Upper lobe of left lung (tissue), 6 donors: ENCODE data around the gene AKAP6. TPM values are rescaled to one million over a fixed set of nuclear protein-coding genes. Genes with fewer than 3 reads are reported as not detected.

Experiments used
- ATAC-seq, 2 donors: fragments of 200-7000 bp; cut with Tn5 transposase; one replicate each; pipeline ENCODE4 v1.9.1; 2022; ENCODE audit warnings: mild to moderate bottlenecking in 2 of 2, moderate library complexity in 2 of 2; ENCODE audit not compliant: low FRiP score in 2 of 2
- DNase-seq, 2 donors: peaks; one replicate each; pipeline ENCODE4 v3.0.0-alpha.2; 2019 to 2020
- H3K27ac ChIP-seq, 4 donors: fragments of 200-600 bp; sonication (generic); one replicate each; pipeline ENCODE4 v1.5.1; 2016 to 2019
- H3K27me3 ChIP-seq, 4 donors: fragments of 200-600 bp; sonication (generic); one replicate each; pipeline ENCODE4 v1.5.1; 2017 to 2019
- H3K36me3 ChIP-seq, 4 donors: fragments of 200-600 bp; sonication (generic); one replicate each; pipeline ENCODE4 v1.5.1; 2016 to 2019
- H3K4me1 ChIP-seq, 4 donors: fragments of 200-600 bp; sonication (generic); one replicate each; pipeline ENCODE4 v1.5.1; 2018 to 2019
- H3K4me3 ChIP-seq, 4 donors: fragments of 200-600 bp; sonication (generic); one replicate each; pipeline ENCODE4 v1.5.1; 2017 to 2019; ENCODE audit warnings: mild to moderate bottlenecking in 2 of 4, moderate library complexity in 1 of 4
- H3K9me3 ChIP-seq, 4 donors: fragments of 200-600 bp; sonication (generic); one replicate each; pipeline ENCODE4 v1.5.1; 2018 to 2019
- CTCF ChIP-seq, 6 experiments: fragments of 450-650 bp in 4 of 6; fragments of 200-600 bp in 2 of 6; sonication (generic) in 2 of 6; IDR thresholded peaks; one replicate each; pipeline ENCODE4 v1.5.1; 2016 to 2019; ENCODE audit warnings: antibody characterized with exemption in 6 of 6
- EP300 ChIP-seq, 4 donors: sonication (generic); formaldehyde crosslinking; IDR thresholded peaks; one replicate each; pipeline ENCODE4 v1.5.1; 2017; ENCODE audit warnings: antibody characterized with exemption in 4 of 4, control low read depth in 2 of 4
- POLR2A ChIP-seq, 4 donors: fragments of 450-650 bp; IDR thresholded peaks; one replicate each; pipeline ENCODE4 v1.5.1; 2016 to 2017; ENCODE audit warnings: antibody characterized with exemption in 4 of 4, mild to moderate bottlenecking in 2 of 4
- POLR2AphosphoS5 ChIP-seq, 2 donors: sonication (generic); formaldehyde crosslinking; IDR thresholded peaks; one replicate each; pipeline ENCODE4 v1.5.1; 2017; ENCODE audit warnings: antibody characterized with exemption in 2 of 2
- WGBS, 2 donors: methylation state at CpG; one replicate each; pipeline ENCODE4 v1.1.5; 2017 to 2018; 5-methylcytosine and 5-hydroxymethylcytosine counted together
- total RNA-seq, 6 donors: library from RNA; depleted of rRNA in 4 of 6; stranded (reverse); fragments of >200 nt in 4 of 6; gene quantifications; one replicate each; pipeline versions ENCODE4 v1.1.0 to v1.2.1, GENCODE V29; 2016 to 2021
- donor health status: DM: no; HTN: no; CAD: no; lungs with moderate emphysema.
- donor health status: DM: no; HTN: yes; CAD: no; lungs with severe emphysema.

The AKAP6 gene
- total RNA-seq, 6 donors from 2014 or later: 6.2 to 27.7 (median 10.7) TPM

GRCh38 chr14:32477396-32477795 lies 148.3 kb downstream of the AKAP6 start:
- Histone ChIP-seq H3K4me1 (peaks cover 0 to 7% (median 0%) of the 10 kb centered on the region in 4 donors), H3K27me3 (no peaks in the 10 kb centered on the region), H3K4me3 (no peak overlapping the region), H3K9me3 (no peaks in the 10 kb centered on the region), H3K36me3 (no peaks in the 10 kb centered on the region), H3K27ac (no peak overlapping the region)
- ATAC-seq (no peak), DNase-seq (no peak)
- no peak for TF ChIP-seq POLR2A (IDR thresholded peaks at IDR 0.05)
- 85 to 91% methylated on average over 3 of the region's 3 CpGs for WGBS, 2 donors

DNA sequence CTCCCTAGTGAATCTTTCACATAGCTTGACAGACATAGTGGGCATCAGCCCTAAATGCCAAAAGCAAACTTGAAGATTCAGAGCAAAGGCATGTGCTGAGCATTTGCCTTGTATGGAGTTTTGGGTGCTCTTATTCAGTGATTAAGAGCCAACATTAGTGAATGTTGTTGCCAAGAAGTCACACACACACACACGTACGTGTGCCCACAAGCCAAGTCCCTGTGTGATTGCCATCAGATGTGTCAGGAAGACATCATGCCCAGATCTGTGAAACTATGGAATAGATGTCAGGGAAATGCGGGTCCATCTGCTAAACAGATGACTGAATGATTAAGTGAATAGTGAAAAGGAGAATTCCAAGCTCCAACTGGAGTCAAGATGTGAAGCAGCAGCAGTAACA lies 149.0 kb downstream of the AKAP6 start:
- H3K27me3 ChIP-seq: no peaks in the 10 kb centered on the region
- H3K4me3 ChIP-seq: no peak overlapping the region
- ATAC-seq (no peak), DNase-seq (no peak)
- no peaks in the 10 kb centered on the region for H3K9me3 ChIP-seq
- H3K27ac ChIP-seq: no peak overlapping the region
- TF ChIP-seq POLR2A (IDR thresholded peaks at IDR 0.05) (no peak), POLR2AphosphoS5 (IDR thresholded peaks at IDR 0.05) (no peak), EP300 (IDR thresholded peaks at IDR 0.05) (no peak), CTCF (IDR thresholded peaks at IDR 0.05) (no peak)
- 87 to 91% methylated on average over 3 of the region's 3 CpGs for WGBS, 2 donors
- peaks cover 0 to 5% (median 0%) of the 10 kb centered on the region in 4 donors for H3K4me1 ChIP-seq
- no peaks in the 10 kb centered on the region for H3K36me3 ChIP-seq

DNA sequence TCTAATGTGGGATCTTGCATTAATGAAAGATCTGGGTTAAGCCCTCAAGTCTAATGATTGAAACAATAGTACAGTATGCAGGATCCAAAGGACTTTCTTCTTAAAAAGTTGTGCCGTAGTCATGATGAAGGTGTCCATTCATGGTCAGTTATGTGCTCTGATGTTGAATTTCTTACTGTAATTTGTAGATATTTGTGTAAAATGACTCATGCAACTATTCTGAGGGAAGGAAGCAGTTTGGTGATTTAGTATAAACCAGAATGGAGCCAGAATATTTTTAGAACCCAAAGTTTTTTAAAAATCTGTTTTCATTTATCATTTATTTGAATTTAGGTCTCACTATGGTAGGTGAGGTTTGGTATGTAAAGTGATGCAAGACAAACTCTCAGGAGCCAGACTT lies 151.2 kb downstream of the AKAP6 start:
- TF ChIP-seq POLR2A (IDR thresholded peaks at IDR 0.05) (no peak), EP300 (IDR thresholded peaks at IDR 0.05) (no peak), POLR2AphosphoS5 (IDR thresholded peaks at IDR 0.05) (no peak), CTCF (IDR thresholded peaks at IDR 0.05) (no peak)
- Histone ChIP-seq H3K27me3 (no peaks in the 10 kb centered on the region), H3K4me3 (no peak overlapping the region), H3K27ac (no peak overlapping the region), H3K9me3 (no peaks in the 10 kb centered on the region), H3K36me3 (no peaks in the 10 kb centered on the region), H3K4me1 (no peaks in the 10 kb centered on the region)
- 86 to 93% methylated on average over 1 of the region's 1 CpG for WGBS, 2 donors
- DNase-seq (no peak), ATAC-seq (no peak)

GRCh38 chr14:32481707-32482106 lies 152.6 kb downstream of the AKAP6 start:
- no peaks in the 10 kb centered on the region for H3K9me3 ChIP-seq
- no peaks in the 10 kb centered on the region for H3K36me3 ChIP-seq
- H3K4me1 ChIP-seq: no peaks in the 10 kb centered on the region
- no peak for ATAC-seq
- no peak overlapping the region for H3K4me3 ChIP-seq
- 0 to 28% methylated on average over 1 of the region's 1 CpG for WGBS, 2 donors
- H3K27me3 ChIP-seq: no peaks in the 10 kb centered on the region
- no peak for DNase-seq
- TF ChIP-seq EP300 (IDR thresholded peaks at IDR 0.05): no peak
- TF ChIP-seq POLR2AphosphoS5 (IDR thresholded peaks at IDR 0.05): no peak
- no peak for TF ChIP-seq POLR2A (IDR thresholded peaks at IDR 0.05)
- no peak for TF ChIP-seq CTCF (IDR thresholded peaks at IDR 0.05)
- H3K27ac ChIP-seq: no peak overlapping the region

GRCh38 chr14:32491416-32492016 lies 162.4 kb downstream of the AKAP6 start:
- H3K27me3 ChIP-seq: no peaks in the 10 kb centered on the region
- ATAC-seq: no peak
- 86 to 88% methylated on average over 3 of the region's 3 CpGs for WGBS, 2 donors
- H3K27ac ChIP-seq: no peak overlapping the region
- no peaks in the 10 kb centered on the region for H3K9me3 ChIP-seq
- no peak overlapping the region for H3K4me3 ChIP-seq
- no peak for DNase-seq
- H3K4me1 ChIP-seq: no peaks in the 10 kb centered on the region
- no peak for TF ChIP-seq POLR2A (IDR thresholded peaks at IDR 0.05)
- no peaks in the 10 kb centered on the region for H3K36me3 ChIP-seq

DNA sequence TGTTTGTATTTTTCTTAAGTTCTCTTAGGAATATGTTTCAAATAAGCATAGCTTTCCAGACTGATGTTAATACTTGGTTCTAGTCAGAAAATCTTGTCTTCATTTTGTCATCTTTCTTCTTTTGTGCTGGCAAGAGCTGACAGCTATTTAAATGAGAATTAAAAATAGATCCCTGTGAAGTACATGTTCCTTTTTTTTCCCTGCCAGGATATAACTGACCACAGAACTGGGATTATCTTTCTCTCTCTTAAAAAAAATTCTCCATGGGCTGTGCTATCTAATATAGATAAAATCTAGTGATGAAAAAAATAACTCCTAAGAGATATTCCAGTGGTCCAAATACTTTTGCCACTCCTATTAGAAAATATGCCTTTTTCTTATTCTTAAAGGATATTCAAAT lies 163.4 kb downstream of the AKAP6 start:
- Histone ChIP-seq H3K4me3 (no peak overlapping the region), H3K27ac (no peak overlapping the region), H3K36me3 (no peaks in the 10 kb centered on the region), H3K4me1 (no peaks in the 10 kb centered on the region), H3K27me3 (no peaks in the 10 kb centered on the region), H3K9me3 (no peaks in the 10 kb centered on the region)
- ATAC-seq: no peak
- TF ChIP-seq POLR2AphosphoS5 (IDR thresholded peaks at IDR 0.05): no peak
- DNase-seq: no peak
